NT2/D1 (cell line): ENCODE results near the gene BABAM2.

Experiments
- DNase-seq: peaks from one replicate; pipeline ENCODE4 v3.0.0-alpha.2; 2011; ENCODE audit warnings: low read depth, low spot score
- H3K27me3 ChIP-seq: 2 replicates; pipeline ENCODE4 v1.6.0; 2011; ENCODE audit warnings: mild to moderate bottlenecking; ENCODE audit not compliant: insufficient read length, insufficient read depth
- H3K36me3 ChIP-seq: 2 replicates; pipeline ENCODE4 v1.6.1; 2011; ENCODE audit warnings: mild to moderate bottlenecking, low read length, mixed read lengths; ENCODE audit not compliant: insufficient read depth, insufficient read length
- H3K4me1 ChIP-seq: 2 replicates; pipeline ENCODE4 v1.5.1; 2011; ENCODE audit not compliant: insufficient read depth, insufficient read length
- H3K4me3 ChIP-seq: 2 replicates; pipeline ENCODE4 v1.5.1; 2011; ENCODE audit warnings: low read depth; ENCODE audit not compliant: insufficient read length
- H3K9ac ChIP-seq: 2 replicates; pipeline ENCODE4 v1.6.0; 2011; ENCODE audit warnings: low read depth; ENCODE audit not compliant: insufficient read length
- H3K9me3 ChIP-seq: 2 replicates; pipeline ENCODE4 v1.5.1; 2011; ENCODE audit warnings: mild to moderate bottlenecking, low read length; ENCODE audit not compliant: insufficient read depth
- SUZ12 ChIP-seq: IDR thresholded peaks from 2 replicates; pipeline ENCODE4 v1.6.1; 2011; ENCODE audit not compliant: insufficient read length, insufficient read depth; ENCODE audit errors: extremely low read depth
- YY1 ChIP-seq: IDR thresholded peaks from 2 replicates; pipeline ENCODE4 v1.6.1; 2011; ENCODE audit not compliant: insufficient read length, insufficient read depth
- ZNF274 ChIP-seq: IDR thresholded peaks from 2 replicates; pipeline ENCODE4 v1.6.1; 2011; ENCODE audit warnings: mild to moderate bottlenecking, low read depth, low read length

Gene BABAM2

GRCh38 chr2:28226558-28226957, 336.0 kb downstream of the BABAM2 start:
- Histone ChIP-seq H3K9me3 (no peaks in the 10 kb centered on the region), H3K4me1 (no peaks in the 10 kb centered on the region), H3K27me3 (no peaks in the 10 kb centered on the region), H3K4me3 (no peak overlapping the region), H3K36me3 (no peaks in the 10 kb centered on the region), H3K9ac (no peak overlapping the region)
- no peak for TF ChIP-seq SUZ12
- DNase-seq = no peak

GRCh38 chr2:28227498-28227897, 337.0 kb downstream of the BABAM2 start:
- no peaks in the 10 kb centered on the region for H3K36me3 ChIP-seq
- no peaks in the 10 kb centered on the region for H3K4me1 ChIP-seq
- H3K9me3 ChIP-seq = no peaks in the 10 kb centered on the region
- TF ChIP-seq SUZ12 = no peak
- TF ChIP-seq YY1 = no peak
- TF ChIP-seq ZNF274 = no peak
- DNase-seq = no peak
- no peak overlapping the region for H3K4me3 ChIP-seq
- no peaks in the 10 kb centered on the region for H3K27me3 ChIP-seq
- H3K9ac ChIP-seq = no peak overlapping the region

GRCh38 chr2:28228434-28228995, 338.0 kb downstream of the BABAM2 start:
- Histone ChIP-seq H3K36me3 (no peaks in the 10 kb centered on the region), H3K4me3 (no peak overlapping the region), H3K27me3 (no peaks in the 10 kb centered on the region), H3K4me1 (no peaks in the 10 kb centered on the region), H3K9ac (no peak overlapping the region), H3K9me3 (no peaks in the 10 kb centered on the region)
- no peak for DNase-seq
- no peak for TF ChIP-seq SUZ12
- TF ChIP-seq ZNF274 = no peak
- TF ChIP-seq YY1 = no peak

- Histone ChIP-seq H3K27me3 (no peaks in the 10 kb centered on the region), H3K4me3 (no peak overlapping the region), H3K9ac (no peak overlapping the region), H3K4me1 (no peaks in the 10 kb centered on the region), H3K9me3 (no peaks in the 10 kb centered on the region), H3K36me3 (no peaks in the 10 kb centered on the region)
- no peak for TF ChIP-seq ZNF274
- no peak for TF ChIP-seq YY1
- TF ChIP-seq SUZ12 = no peak
- DNase-seq = no peak
Measured at GRCh38 chr2:28231110-28231631, 340.6 kb downstream of the BABAM2 start.

GRCh38 chr2:28232295-28232694, 341.8 kb downstream of the BABAM2 start:
- TF ChIP-seq ZNF274 (no peak), YY1 (no peak), SUZ12 (no peak)
- DNase-seq = no peak
- Histone ChIP-seq H3K9ac (no peak overlapping the region), H3K4me1 (no peaks in the 10 kb centered on the region), H3K27me3 (no peaks in the 10 kb centered on the region), H3K4me3 (no peak overlapping the region), H3K36me3 (no peaks in the 10 kb centered on the region), H3K9me3 (no peaks in the 10 kb centered on the region)

GRCh38 chr2:28233164-28233676, 342.7 kb downstream of the BABAM2 start:
- Histone ChIP-seq H3K27me3 (no peaks in the 10 kb centered on the region), H3K4me3 (no peak overlapping the region), H3K9me3 (no peaks in the 10 kb centered on the region), H3K9ac (no peak overlapping the region), H3K4me1 (no peaks in the 10 kb centered on the region), H3K36me3 (no peaks in the 10 kb centered on the region)
- no peak for TF ChIP-seq SUZ12
- no peak for TF ChIP-seq YY1
- no peak for TF ChIP-seq ZNF274
- no peak for DNase-seq

GRCh38 chr2:28234807-28235206, 344.3 kb downstream of the BABAM2 start:
- Histone ChIP-seq H3K9me3 (no peaks in the 10 kb centered on the region), H3K4me3 (no peak overlapping the region), H3K27me3 (no peaks in the 10 kb centered on the region), H3K9ac (no peak overlapping the region), H3K36me3 (no peaks in the 10 kb centered on the region), H3K4me1 (no peaks in the 10 kb centered on the region)
- no peak for DNase-seq
- TF ChIP-seq YY1 (no peak), ZNF274 (no peak), SUZ12 (no peak)
